NCI-H82 (cell line): ENCODE data around the gene INSIG1.

ENCODE experiments used
- DNase-seq: peaks from one replicate; lab custom pipeline; 2025; lab: John Stamatoyannopoulos, UW

Gene INSIG1

GRCh38 chr7:155349601-155350331 is 52.1 kb downstream of the INSIG1 start:
- DNase-seq = peak; percentile 21

DNA sequence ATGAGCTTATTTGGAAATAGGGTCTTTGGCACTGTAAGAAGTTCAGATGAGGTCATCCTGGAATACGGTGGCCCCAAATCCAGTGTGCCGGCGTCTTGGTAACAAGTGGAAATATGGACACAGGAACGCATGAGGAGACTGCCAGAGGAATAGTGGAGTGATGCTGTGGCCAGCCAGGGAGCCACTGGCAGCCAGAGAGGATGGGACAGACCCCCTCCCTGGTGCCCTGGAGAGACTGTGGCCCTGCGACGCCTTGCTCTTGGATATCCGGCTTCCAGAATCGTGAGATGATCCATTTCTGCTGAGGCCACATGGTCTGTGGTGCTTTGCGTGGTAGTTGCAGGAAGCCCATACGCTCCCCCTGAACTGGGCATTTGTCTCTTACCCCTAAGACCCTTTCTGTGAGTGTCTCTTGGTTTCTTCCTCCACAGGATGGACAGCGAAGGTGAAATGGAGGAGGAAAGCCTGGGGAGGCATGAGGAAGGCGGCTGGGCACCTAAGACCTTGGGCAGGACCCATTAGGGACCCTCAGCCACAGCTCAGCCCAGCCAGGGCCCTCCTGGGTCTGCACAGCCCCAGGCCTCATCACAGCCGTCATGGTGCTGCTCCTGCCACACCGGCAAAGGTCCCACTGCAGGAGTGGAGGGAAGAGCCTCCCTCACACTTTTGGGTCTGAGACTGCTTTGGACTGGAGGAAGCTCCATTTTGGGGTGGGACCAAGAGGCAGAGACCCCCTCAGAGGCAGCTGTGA is 53.6 kb downstream of the INSIG1 start:
- no peak for DNase-seq

DNA sequence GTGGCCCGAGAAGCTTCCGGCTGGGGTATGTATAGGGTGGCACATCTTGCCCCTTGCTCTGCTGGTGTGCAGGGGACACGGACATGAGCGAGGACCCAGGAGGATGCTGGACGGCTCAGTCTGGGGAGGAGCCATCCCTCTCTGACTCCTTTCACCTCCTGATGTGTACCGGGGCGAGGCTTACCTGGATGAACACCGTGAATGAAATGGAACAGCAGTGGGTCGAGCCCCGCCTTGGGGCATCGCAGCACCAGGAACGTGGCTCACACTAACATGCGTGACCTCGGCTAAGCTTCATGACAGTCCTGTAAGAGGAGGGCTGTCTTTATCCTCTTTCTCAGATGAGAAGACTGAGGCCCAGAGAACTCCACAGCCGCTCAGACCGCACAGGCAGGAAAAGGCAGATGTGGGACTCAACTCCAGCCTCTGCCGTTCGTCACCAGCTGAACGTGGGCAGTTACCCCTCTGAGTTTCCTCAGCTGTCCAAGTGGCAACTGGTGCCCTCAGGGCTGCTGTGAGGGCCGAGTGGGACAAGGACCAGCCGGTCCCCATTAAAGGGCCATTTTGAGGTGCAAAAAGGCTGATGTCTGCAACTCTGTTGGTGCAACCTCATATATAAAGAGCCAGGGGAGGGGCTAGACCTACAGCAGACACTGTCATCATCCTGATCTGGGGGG is 54.5 kb downstream of the INSIG1 start:
- no peak for DNase-seq

DNA sequence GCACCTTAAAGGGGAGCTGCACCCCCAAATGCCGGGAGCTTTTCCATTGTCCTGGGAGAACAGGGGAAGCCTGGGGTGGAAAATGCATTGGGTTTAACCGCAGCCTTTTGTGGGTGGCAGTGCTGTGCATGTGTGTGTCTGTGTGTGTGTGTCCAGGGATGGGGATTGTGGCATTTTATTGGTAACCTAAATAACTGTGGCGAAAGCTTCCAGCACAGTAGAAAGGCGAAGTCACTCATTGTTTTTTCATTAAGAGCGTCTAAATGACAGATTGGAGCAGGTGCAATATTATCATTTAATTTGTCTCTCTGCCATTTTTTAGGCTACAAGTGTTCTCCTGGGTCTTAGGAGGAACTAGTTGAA is 55.1 kb downstream of the INSIG1 start:
- no peak for DNase-seq

DNA sequence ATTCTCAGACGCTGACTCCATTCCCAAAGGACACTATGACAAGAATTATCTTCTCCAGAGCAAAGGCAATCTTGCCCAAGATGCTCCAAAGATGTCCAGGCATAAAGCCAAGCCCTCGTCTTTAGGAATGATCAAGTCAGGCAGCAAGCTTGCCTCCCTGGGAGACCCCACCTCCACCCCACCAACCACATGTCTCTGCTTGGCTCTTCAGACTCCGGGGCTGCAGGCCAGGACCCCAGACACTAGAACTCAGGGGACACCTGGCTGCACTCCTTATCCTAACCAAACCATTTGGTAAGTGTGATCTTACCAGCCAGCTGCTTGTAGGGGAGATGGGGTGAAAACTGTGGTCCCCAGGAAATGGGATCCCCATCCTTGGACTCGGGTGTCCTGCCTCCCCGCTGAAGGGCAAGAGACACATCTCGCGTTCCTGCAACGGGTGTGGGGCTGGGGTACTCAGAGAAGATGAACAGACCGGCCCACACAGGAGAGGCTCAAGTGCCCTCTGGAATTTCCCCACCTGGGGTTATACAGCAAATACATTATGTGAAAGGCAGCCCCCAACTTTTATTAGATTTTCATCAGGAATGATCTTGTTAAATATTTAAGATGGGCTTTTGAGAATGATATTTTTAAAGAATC is 55.7 kb downstream of the INSIG1 start:
- no peak for DNase-seq

- no peak for DNase-seq
Observed at GRCh38 chr7:155354371-155355048, 56.8 kb downstream of the INSIG1 start.

DNA sequence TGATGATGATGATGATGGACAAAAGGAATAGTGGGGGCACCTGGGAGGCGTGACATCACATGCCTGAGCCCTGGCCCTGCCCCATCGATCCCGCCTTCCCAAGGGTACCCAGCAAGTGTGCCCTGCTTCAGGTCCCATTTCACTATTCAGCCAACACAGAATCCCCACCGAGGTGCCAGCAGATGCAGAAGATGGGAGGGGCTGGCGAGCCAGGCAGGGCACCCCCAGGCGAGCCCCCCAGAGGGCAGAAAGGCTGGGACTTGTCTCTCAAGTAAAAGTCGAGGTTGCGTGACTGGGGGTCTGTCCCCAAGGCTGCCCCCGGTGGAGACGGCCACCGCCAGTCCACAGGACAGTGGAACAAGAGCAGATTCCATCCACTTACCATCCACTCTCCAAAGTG is 57.5 kb downstream of the INSIG1 start:
- no peak for DNase-seq

DNA sequence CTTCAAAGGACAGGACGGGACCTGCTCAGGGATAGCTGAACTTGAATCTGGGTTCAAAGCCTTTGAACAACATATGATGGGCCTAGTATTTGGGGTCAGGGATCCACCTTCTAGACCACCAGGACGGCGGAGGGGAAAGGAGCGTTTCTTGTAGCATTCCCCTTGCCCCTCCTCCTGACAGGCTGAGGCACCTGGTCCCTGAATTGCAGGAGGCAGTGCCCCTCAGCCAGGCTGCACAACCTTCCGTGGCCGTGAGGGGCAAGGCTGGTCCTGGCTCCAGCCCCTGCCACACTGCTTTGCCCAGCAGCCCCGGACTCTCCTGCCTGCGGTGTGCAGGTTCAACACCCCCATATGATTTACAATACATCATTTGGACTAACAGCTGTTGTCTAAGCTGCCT is 58.1 kb downstream of the INSIG1 start:
- peak; percentile 40 for DNase-seq

- DNase-seq = peak; percentile 60
Observed at GRCh38 chr7:155356323-155357105, 58.8 kb downstream of the INSIG1 start.

- no peak for DNase-seq
Observed at GRCh38 chr7:155357573-155358041, 59.9 kb downstream of the INSIG1 start.

GRCh38 chr7:155358066-155358947 is 60.6 kb downstream of the INSIG1 start:
- DNase-seq = no peak

DNA sequence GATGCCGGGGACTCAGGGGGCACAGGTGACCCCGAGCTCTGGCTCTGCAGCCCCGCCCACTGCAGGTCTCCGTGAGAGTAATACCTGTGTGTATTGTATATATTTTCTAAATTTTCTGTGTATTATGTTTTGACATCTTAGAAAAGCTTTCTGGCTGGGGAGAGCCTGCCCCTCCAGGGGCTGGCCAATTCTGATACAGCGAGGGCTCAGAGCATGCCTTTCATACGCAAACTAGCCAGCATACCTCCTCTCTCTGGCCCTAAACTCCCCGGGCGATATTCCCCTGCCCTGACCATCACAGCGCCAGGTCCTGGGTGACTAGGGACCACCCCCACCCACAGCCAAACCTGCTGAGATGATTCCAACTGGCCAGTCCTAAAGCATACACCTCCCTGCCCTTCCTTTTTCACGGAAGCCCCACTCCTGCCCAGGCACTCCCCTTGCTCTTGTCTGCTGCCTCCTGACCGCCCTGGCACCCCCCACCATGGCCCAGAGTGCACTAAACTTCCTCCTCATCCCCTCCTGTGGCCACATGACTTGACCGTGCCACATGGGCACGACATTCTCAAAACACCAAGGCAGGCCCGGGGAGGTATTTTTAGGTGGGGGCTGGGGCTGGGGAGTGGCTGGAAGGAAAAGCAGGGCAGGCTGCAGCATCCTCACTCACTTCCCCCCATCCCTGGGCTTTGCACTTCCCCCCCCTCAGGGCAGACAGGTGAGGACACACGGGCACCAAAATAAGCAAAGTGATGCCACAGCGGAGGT is 61.5 kb downstream of the INSIG1 start:
- no peak for DNase-seq
